ENCODE measurements around the gene SP1.

SP1 gene

DNA sequence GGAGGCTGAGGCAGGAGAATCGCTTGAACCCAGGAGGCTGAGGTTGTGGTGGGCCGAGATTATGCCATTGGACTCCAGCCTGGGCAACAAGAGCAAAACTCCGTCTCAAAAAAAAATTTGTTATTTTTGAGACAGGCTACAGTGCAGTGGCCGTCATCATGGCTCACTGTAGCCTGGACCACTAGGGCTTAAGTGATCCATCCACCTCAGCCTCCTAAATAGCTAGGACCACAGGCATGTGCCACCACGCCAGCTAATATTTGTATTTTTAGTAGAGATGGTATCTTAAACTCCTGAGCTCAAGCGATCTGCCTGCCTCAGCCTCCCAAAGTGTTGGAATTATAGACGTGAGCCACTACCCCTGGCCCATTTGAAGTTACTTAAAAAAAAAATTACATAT is 71.0 kb downstream of the SP1 start:
- DNase-seq (ENCODE audit: low read depth in 2 of 2), result no peak

DNA sequence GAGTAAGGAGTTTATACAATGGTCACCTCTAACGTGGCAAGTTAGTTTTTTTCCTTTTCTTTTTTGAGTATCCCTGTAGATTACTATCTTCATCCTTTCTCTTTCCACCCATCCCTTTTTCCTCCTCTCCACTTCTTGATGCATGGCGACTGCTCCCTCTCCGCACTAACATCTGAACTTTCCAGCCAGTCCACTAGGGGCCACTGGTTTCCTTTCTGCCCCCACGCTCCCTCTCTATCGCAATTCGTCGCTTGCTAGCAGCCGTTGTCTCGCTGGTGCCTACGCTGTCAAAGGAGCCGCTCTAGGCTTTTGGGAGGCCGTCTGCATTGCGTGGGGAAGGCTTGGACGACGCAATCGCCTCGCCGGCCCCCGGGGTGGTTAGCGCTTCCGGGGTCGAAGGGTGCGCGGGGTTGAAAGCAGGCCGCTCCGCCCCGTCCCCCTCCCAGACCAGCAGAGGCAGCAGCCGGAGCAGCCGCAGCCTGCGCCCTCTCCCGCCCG is 71.7 kb downstream of the SP1 start, which contains the start of gene PCBP2:
PCBP2 (plus strand) TSS at position 442 of the 498 bp plus-strand sequence. CDS start 2,699 bp downstream, outside the sequence.
- peak; percentile 95 to 97 for DNase-seq (ENCODE audit: low read depth in 2 of 2)

DNA sequence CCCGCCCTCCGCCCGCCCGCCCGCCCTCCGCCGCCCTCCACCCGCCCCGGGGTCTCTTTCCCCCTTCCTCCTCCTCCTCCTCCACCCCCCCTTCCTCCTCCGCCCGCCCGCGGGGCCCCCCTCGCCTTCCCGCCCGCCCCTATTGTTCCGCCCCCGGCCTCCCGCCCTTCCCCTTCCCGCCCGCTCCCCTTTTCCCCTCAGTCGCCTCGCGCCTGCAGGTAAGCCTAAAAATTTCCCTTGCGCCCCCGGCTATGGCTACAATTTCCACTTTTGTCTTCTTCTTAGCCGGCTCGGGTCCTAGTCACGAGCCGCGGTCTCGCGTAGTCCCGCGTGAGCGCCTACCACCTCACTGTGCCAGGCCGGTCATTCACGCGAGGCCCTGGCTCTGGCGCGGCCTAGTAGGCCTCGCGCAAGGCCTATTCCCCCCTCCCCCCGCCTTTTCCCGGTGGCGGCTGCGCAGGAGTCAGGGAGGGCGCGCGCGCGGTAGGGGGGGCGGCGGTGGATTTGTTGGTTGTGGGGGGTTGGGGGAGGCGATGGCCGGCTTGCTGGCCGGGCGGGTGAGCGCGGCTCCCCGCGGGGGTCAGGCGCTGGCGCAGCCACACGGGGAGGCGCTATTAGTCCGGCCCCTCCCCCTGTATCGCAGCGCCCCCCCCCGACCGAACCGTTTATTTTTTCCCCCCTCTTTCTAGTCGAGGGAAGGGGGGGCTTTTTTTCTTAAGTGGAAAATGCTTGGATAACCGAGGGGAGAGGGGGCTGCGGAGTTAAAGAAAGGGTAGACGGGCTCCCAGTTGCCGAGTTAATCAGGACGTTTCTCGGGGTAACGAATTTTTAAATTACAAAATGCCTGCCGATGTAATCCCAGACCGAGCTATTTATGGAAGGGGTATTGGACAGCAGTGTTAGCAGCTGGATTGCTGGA is 72.4 kb downstream of the SP1 start:
- peak; percentile 56 to 59 for DNase-seq (ENCODE audit: low read depth in 2 of 2)

DNA sequence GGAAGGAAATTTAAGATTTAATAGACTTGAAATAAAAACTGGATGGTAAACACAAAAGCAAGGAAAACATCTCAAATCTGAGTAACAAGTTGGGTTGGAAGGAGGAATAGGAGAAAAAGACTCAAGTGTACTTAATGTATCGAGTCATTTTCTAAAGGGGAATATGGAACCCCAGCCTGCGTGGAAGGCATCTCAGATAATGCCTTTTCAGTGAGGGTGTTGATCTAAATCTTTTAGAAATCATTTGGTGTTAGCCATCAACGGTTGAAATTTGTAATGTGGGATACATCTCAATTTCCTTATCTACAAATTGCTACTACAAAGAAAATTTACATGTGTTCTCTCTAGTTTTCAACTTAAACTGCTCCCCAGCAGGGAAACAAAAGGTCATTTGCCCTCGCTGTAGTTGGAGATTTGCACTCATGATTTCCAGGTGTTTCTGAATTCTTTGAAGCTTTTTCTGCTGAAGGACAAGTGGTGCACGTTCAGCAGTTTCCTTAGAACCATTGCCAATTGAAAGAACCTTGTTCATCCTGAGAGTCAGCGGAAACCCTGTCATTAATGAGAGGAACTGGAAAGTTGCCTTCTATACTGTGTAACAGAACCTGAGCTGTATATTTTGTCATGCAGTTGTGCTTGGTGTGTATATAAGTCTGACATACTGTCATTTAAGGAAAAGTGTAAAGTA is 74.1 kb downstream of the SP1 start:
- no peak for DNase-seq (ENCODE audit: low read depth in 2 of 2)

DNA sequence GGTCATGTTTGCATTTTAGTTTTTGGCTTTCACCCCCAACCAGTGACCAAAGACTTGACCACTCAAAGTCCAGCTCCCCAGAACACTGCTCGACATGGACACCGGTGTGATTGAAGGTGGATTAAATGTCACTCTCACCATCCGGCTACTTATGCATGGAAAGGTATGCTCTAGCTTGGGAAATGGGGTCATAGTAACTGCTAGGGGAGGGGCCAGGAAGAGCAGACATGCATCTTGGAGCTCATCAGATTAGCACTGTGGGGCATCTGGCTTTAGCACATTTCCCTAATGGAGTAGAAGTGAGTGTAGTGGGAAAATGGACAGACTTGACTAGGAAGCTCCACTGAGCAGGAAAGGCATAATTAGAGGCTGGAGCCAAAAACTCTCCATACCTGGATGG is 74.7 kb downstream of the SP1 start:
- DNase-seq (ENCODE audit: low read depth in 2 of 2), result no peak

DNA sequence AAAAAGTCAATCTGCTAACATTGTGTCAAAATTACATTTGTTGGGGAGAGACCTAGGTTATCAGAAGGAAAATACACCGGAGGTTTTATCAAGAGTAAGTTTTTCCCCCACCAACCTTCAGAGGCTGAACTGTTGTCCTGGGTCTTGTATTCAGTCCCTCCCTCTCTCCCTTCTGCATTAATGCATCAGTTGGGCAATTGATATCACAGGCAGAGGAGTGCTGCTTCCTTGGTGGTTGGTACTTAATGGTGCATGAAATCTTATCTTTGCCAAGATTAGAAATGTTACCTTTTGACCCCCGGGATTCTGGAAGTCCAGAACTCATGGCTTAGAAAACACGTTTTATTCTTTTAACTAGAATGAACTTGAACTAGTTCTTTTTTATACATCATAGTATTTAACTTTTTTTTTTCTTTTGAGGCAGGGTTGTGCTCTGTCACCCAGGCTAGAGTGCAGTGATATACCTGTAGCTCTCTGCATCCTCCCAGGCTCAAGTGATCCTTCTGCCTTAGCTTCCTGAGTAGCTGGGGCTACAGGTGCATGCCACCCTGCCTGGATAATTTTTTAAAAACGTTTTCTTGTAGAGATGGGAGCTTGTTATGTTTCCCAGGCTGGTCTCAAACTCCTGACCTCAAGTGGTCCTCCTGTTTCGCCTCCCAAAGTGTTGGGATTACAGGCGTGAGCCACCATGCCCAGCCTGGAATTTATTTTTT is 76.8 kb downstream of the SP1 start:
- DNase-seq (ENCODE audit: low read depth in 2 of 2), result no peak

DNA sequence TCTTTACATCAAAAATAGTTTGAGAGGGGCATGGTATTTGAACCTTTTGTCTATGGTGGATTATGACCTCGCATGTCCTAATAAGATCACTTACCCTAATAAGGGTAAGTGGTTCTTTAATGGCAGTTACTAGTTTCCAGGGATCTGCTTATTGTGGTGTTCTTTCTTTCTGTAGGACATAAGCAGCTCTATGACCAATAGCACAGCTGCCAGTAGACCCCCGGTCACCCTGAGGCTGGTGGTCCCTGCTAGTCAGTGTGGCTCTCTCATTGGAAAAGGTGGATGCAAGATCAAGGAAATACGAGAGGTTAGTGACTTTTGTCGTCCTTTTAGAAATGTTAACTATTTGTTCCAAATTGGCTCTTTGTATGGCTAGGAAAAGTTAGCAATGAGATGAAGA is 79.1 kb downstream of the SP1 start:
- no peak for DNase-seq (ENCODE audit: low read depth in 2 of 2)

DNA sequence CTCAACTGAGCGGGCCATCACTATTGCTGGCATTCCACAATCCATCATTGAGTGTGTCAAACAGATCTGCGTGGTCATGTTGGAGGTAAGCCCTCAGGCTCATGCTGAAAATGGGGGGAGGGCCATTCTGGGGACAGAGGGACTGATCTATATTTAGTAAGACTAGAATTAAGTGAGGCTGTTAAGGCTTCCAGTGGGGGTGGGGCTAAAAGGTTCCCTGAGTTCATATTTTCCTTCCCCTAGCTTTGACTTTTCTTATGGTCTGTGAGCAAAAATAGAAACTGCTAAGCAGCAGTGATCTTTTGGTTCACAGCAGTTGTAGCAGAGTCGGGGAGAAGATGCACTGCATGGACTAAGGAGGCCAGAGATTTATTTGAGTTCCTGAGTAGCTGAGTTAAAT is 81.1 kb downstream of the SP1 start:
- DNase-seq (ENCODE audit: low read depth in 2 of 2), result no peak

DNA sequence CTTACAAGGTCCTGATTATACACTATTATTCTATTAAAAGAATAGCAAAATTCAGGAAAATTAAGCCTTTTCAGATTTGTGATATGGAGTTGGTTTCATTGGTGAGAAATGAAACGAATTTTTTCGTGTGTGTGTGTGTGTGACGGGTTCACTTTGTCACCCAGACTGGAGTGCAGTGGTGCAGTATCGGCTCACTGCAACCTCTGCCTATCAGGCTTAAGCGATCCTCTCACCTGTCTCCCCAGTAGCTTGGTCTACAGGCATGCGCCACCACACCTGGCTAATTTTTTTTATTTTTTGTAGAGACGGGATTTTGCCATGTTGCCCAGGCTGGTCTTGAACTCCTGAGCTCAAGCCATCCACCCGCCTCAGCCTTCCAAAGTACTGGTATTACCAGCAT is 81.6 kb downstream of the SP1 start:
- DNase-seq (ENCODE audit: low read depth in 2 of 2), result no peak

DNA sequence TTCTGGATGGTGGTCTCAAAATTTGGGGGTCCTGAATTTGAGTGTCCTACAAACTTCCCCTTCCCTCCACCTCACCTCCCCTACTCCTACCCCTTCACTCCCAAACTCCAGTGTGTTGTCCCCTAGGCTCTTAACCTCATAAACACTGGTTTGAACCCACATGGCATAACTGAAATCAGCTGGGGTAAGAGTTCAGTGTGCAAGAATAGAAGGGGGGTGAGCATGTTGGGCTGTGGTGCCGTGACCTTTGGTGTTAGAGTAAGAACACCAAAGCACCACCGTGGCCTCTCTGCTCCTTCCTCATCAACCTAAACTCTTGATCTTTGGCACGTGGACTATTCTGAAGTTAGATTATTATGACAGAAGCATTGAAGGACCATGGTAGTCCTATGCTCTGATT is 83.0 kb downstream of the SP1 start:
- DNase-seq (ENCODE audit: low read depth in 2 of 2), result no peak

DNA sequence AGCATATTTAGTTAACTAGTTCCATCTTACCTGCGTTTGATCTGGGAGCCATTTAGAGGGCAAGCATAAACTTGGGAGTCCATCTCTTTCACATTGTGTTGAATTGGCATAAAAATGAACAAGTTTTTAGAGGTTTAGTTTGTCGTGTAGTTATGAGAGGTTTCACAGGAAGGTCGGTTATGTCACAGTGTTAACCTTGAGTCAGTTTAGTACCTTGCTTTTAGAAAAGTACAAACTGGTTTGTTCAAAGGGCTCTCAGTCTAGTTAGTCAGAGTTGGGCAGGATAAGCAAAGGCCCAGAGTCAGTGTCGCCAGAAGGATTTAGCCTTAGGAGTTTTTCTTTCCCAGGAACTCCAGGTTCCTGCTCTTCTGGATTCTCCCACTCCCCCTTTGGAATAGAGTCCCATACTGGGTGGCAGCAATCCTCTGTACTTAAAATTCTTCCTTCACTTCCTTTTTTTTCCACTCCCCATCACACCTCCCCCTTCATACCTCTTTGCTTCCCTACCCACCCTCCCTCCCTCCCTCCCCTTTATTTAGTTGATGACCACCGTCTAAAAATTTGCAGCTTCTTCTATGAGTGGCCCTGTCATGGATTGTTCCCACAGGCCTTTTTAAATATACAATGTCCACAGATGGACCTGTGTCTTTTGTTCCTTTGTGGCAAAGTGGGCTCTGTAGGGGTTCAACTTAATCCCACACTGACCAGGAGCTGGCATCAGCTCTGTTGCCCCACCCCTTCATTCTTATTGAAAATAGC is 84.0 kb downstream of the SP1 start:
- DNase-seq (ENCODE audit: low read depth in 2 of 2), result no peak

DNA sequence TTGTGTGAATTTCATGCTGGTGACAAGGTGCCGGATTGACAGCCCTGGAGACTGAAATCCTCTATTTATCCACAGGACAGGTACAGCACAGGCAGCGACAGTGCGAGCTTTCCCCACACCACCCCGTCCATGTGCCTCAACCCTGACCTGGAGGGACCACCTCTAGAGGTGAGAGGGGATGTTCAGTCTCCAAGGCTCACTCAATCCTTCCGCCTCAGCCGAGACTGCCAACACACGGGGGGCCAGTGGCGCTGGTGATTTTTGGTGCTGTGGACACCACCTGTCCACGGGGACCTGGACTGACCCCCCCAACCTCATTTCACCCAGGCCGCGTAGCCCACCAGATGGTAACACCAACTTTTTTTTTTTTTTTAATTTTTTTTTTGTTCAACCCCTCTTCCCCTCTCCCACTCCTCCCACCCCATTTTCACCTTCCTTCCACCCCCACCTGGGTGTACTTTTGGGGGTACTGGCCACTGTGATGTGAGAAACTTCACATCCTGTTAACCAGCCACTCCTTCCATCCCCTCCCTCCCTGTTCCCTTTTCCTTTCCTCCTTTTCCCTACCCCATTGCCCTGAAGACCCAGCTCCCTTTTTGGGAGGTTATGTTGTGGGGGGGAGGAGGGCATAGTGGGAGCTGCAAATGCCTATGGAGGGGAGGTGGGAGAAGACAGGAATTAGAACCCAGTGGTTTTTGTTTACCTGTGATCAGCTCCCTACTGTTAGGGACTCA is 84.9 kb downstream of the SP1 start:
- no peak for DNase-seq (ENCODE audit: low read depth in 2 of 2)

DNA sequence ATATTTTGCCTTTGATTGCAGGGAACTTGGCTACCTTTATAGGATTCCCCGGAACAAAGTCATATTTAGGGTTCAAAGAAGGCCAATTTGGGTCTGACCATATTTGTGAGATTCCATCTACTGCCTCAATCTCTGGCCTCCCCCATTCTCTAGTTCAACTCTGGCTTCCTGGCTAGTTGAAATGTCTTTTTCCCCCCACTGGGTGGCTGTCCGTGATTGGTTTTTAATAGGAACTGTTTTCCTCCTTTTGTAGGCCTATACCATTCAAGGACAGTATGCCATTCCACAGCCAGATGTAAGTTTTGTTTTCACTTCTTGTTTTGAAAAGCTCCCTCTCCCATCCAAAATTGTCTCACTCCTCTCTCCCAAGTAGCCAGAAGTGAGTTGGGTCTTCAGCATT is 85.7 kb downstream of the SP1 start:
- DNase-seq (ENCODE audit: low read depth in 2 of 2), result no peak
